Amniotic stem cell (primary cell): Measurements from ENCODE around the gene ALLC.
"Not testable (repeated sequence)": the region's sequence is repeated elsewhere in the genome, so short reads cannot be mapped to it uniquely, and the experiment has no call there.

Experiments
- DNase-seq: peaks from one replicate; lab custom pipeline; 2025; lab: John Stamatoyannopoulos, UW

Gene ALLC

DNA sequence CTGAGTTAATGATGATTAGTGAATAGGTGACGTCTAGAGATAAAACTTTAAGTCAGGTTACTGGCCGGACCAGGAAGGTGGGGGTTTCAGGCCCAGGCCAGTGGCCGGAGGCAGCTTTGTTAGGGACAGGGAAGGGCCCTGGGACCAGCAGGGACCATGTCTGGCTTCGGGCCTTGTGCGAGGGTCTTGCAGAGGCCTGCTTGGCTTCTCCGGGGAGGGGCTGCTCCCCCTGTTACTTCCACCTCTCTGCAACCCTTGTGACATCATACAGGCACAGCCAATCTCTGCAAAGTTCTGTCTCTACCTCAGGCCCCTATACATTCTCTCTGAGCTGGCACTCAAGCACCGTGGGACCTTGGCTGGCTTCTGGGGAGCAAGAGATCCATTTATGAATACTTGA, at the start of gene ALLC:
Gene ALLC, plus strand, starts transcription at position 320 of the 400 bp plus-strand sequence. CDS start 12,958 bp downstream, outside the sequence.
- no peak for DNase-seq

DNA sequence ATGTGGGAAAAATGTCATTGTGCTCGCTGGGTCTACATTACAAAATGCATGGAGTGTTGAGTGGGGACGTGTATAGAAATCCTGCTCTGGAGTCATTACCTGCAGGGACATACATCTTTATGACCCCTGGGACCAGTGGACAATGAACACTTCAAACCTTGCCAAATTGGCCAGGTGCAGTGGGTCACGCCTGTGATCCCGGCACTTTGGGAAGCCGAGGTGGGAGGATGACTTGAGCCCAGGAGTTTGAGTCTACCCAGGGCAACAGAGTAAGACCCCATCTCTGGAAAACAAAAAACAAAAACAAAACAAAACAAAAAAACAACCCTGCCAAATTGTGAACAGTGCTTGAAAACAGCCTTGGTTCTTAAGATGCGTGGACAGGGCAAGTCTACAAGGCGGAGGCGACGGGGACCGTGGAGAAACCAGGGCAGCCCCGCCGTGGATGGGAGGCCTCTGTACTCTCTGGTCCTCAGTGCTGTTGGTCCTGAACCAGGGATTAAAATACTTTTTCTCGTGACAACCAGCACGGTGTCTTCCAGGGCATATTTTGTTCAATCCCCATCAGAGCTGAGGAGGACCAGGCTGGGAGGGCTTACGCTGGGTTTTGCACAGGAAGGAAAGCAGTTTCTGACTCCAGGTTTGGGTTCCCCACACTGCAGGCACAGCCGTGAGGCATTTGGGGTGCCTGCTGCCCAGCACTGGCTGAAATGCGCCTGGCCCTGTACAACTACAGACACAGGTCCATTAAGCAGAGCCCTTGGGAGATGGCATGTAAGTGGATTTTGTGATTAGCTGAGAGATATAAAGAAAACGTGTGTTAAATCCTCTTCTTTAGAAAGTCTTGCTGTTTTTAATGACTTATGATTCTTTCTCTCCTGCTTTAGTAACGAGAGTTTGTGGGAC, 49.4 kb upstream of the ALLC start:
- DNase-seq = no peak

DNA sequence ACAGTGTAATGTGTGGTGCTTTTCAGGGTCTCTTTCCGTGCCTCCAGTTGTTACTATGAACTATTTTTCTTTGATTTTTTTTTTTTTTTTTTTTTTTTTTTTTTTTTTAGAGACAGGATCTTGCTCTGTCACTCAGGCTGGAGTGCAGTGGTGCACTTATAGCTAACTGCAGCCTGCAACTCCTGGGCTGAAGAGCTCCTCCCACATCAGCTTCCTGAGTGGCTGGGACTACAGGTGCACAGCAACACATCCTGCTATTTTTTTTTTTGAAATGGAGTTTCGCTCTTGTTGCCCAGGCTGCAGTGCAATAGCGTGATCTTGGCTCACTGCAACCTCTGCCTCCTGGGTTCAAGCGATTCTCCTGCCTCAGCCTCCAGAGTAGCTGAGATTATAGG, 48.7 kb upstream of the ALLC start:
- DNase-seq = not testable (repeated sequence)

DNA sequence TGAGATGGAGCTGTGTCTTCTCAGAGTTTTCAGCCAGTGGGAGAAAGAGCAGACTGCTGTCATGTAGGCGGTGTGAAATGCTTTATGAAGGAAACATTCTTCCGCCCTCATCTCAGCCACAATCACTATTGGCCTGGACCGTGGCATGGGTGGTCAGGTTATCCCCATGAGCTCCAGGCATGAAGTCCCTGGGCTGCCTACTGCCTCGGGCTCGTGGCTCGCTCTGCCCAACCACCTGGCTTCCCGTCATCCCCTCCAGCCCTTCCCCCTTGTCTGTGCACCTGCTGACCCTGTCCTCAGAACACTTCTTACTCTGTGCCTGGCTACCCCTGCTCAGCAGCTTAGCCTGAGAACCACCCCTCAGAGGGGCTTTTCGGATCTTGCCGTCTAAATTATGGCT, 47.6 kb upstream of the ALLC start:
- DNase-seq = no peak

DNA sequence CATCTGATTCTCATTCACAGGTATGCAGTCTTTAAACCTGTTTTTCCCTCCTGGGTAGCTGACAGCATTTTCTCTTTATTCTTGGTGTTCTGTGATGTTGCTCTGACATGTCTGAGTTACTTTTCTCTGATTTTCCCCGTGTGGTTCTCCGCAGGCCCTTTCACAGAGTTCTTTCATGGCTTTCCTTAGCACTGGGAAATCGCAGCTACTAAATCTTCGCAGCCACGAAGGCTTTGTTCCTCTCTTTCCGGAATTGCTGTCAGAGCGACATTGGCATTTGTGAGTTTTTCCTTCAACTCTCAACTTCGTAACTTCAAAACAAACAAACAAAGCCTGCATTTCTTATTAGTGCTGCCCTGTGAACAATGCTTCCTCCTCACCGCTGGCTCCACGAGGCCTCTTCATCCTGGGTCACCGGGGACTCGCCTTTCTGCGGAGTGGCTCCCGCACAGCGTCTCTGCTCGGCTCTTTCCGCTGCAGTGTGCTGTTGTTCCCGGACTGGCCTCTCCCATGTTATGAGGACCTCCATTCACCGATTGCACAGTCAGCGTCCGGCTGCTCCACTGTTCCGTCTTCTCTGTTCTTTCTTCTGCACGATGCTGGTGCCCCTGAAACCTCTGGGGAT, 47.0 kb upstream of the ALLC start:
- no peak for DNase-seq

DNA sequence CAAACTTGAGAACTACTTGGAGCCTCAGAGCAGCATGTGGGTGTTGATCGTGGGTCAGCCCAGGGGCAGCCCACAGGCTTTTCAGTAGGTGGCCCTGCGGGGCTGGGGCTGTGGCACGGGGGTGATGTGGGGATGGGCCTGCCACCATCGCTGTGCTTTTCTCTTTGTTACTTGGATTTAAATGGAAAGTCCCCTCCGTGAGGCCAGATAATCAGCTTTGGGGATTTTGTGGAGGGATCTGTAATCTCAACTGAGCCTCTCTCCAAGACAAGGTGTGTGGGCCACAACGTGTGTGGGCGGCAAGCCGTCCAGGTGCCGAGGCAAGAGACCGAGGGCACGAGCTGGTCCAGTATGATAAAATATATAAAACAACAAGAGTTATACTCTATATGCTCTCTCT, 46.4 kb upstream of the ALLC start:
- DNase-seq = no peak

DNA sequence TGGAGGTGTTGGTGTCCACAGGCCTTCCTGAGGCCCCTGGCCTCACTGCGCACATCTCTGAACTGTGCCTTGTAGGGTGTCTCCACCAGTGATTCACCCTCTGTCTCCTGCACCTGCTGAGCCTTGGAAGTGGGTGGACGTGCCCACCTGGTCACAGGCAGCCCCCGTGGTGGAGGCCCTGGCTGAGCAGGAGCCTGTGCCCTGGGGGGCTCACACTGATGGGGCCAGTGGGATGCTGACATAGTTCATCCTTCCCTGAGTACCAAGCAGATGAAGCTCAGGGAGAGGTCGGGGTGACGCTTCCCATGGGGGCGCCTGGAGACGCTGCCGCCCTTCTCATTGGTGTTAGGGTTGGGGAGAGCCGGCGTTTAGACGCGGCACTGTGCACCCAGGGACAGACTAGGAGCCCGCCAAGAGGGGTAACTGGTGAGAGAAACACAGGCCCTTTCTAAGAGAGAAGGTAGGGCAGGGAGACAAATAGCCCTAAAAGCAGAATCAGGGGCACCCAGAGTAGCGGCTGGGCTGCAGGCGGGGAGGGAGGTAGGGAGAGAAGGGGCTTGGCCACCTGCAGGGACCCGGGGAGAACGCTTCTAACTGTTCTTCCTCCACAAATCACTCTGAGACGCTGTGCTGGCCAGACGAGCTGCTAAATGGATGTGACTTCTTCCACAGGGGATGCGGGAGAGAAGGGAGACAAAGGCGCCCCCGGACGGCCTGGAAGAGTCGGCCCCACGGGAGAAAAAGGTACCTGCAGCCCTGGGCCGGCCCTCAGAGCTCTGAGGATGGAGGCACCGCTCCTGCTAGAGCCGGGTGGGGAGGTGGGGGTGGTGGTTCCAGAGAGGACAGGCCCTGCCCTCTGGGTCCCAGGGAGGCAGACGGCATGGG, 45.1 kb upstream of the ALLC start:
- no peak for DNase-seq

DNA sequence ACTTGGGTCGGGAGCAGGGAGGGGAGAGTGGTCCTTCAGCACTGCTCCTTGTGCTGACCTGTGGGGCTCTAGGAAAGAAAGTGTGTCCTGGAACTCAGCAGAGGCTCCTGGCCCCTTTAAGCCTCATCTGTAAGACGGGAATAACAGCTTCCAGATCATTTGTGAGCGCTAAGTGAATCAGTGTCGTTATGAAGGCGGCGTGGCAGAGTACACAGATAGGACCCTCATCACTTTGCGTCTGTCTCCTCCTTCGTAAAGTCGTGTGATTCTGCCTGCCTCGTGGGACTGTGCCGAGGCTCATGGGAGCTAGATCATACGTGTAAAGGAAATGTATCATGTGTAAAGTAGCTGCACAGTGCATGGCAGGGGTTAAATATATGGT, 44.5 kb upstream of the ALLC start:
- DNase-seq = no peak

DNA sequence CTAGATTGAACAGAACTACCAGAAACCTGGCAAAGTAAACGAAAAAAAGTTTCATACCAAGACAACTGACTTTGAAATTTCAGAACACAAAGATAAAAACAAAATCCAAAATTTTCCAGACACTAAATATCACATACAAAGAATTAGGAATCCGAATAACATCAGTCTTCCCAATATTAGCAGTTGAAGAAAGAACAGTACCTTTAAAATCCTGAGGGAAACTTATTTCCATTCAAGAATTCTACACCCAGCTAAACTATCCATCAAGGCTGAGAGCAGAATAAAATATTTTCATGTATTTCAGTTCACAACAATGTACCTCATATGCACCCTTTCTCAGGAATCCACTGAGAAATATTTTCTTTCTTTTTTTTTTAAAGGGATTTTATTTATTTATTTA, 43.3 kb upstream of the ALLC start:
- DNase-seq = not testable (repeated sequence)

DNA sequence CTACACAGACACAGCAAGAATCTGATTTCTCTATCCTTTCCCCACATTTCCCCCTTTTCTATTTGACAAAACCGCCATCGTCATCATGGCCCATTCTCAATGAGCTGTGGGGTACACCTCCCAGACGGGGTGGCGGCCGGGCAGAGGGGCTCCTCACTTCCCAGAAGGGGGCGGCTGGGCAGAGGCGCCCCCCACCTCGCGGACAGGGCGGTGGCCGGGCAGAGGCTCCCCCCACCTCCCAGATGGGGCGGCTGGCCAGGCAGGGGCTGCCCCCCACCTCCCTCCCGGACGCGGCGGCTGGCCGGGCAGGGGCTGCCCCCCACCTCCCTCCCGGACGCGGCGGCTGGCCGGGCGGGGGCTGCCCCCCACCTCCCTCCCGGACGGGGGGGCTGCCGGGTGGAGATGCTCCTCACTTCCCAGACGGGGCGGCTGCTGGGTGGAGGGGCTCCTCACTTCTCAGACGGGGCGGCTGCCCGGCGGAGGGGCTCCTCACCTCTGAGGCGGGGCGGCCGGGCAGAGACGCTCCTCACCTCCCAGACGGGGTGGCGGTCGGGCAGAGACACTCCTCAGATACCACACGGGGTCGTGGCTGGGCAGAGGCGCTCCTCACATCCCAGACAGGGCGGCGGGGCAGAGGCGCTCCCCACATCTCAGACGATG, 42.3 kb upstream of the ALLC start:
- DNase-seq = not testable (repeated sequence)

DNA sequence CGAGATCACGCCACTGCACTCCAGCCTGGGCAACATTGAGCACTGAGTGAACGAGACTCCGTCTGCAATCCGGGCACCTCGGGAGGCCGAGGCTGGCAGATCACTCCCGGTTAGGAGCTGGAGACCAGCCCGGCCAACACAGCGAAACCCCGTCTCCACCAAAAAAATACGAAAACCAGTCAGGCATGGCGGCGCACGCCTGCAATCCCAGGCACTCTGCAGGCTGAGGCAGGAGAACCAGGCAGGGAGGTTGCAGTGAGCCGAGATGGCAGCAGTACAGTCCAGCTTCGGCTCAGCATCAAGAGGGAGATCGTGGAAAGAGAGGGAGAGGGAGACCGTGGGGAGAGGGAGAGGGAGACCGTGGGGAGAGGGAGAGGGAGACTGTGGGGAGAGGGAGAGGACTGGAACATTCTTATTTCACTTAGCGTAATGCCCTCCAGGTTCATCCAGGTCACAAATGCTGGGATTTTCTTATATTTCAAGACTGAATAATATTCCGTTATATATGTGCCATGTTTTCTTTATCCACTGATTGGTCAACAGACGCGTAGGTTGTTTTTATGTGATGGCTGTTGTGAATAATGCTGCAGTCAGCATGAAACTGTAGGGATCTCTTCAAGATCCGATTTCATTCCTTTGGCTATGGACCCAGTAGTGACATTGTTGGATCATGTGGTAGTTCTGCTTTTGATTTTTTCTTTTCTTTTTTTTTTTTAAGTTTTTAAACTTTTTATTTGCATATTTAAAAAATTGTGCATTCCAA, 41.4 kb upstream of the ALLC start:
- DNase-seq = not testable (repeated sequence)

DNA sequence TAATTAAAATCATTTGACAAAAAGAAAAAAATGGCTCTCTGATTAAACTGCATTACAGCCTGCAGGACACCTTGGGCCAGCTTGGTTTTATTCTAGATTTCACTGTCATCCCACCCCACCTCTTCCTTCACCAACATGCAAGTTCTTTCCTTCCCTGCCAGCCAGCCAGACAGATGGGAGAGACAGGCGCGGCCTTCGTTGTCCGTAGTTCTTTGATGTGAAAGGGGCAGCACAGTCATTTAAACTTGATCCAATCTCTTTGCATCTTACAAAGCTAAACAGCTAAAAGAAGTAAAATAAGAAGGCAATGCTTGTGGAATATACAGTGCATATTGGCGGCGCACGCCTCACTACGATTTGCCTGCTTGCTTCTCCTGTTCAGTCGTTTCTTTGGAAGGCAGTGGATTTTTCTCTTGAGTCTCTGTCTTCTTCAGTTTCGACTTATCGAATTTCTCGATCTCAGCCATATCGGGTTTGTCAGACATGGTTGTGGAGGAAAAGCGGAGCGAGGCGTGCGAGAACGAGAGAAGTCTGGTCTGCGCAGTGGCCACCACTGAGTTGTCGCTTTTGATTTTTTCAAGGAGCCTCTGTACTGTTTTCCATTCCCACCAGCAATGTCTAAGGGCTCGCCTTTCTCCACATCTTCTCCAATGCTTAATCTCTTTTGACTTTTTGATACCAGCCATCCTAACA, 40.7 kb upstream of the ALLC start:
- no peak for DNase-seq

DNA sequence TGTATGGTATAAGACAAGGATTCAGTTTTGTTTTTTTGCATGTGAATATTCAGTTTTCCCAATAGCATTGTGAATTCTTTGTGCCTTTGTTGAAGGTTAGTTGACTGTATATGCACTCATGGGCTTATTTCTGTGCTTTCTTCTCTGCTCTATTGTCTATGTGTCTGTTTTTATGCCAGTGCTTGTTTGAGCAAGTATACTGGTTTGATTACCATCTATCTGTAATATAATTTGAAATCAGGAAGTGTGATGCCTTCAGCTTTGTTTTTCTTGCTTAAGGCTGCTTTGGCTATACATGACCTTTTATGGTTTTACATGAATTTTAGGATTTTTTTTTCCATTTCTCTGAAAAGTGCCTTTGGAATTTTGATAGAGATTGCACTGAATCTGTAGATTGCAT, 39.6 kb upstream of the ALLC start:
- DNase-seq = no peak

DNA sequence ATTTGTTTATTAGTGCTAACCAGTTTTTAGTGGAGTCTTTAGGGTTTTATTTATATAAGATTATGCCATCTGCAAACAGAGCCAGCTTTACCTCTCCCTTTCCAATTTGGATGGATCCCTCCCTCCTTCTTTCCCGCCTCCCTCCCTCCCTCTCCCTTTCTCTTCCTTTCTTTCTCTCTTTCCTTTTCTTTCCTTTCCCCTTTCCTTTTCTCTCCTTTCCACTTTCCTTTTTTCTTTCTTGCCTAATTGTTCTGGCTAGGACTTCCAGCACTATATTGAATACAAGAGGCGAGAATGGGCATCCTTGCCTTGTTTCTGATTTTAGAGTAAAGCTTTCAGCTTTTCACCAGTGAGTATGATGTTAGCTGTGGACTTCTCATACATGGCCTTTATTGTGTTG, 39.0 kb upstream of the ALLC start:
- no peak for DNase-seq

DNA sequence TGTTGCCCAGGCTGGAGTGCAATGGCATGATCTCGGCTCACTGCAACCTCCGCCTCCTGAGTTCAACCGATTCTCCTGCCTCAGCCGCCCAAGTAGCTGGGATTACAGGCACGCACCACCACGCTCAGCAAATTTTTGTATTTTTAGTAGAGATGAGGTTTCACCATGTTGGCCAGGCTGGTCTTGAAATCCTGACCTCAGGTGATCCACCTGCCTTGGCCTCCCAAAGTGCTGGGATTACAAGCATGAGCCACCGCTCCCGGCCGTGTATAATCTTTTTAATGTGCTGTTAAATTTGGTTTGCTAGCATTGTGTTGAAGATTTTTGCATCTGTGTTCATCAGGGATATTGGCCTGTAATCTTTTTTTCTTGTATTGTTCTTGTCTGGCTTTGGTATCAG, 38.3 kb upstream of the ALLC start:
- DNase-seq = not testable (repeated sequence)

DNA sequence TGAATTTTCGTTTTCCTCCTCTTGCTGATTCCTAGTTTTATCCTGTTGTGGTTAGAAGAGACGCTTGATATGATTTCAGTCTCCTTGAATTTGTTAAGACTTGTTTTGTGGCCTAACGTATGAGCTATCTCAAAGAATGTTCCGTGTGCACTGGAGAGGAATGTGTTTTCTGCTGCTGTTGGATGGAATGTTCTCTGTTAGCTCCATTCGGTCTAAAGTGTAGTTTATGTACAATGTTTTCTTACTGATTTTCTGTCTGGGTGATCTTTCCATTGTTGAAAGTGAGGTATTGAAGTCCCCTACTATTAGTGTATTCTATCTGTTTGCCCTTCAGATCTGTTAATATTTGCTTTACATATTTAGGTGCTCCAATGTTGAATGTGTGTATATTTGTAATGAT, 37.2 kb upstream of the ALLC start:
- DNase-seq = no peak

DNA sequence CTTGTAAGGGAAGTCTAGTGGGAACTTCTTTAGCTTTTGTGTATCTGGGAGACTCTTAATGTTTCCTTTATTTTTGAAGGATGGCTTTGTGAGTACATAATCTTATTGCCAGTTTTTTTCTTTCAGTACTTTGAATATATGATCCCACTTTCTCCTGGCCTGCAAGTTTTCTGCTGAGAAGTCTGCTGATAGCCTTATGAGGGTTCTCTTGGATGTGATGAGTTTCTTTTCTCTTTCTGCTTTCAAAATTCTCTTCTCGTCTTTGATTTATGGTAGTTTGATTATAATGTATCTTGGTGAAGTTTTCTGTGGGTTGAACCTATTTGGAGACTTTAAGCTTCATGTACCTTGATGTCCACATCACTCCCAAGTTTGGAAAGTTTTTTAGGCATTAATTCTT, 35.0 kb upstream of the ALLC start:
- DNase-seq = no peak

DNA sequence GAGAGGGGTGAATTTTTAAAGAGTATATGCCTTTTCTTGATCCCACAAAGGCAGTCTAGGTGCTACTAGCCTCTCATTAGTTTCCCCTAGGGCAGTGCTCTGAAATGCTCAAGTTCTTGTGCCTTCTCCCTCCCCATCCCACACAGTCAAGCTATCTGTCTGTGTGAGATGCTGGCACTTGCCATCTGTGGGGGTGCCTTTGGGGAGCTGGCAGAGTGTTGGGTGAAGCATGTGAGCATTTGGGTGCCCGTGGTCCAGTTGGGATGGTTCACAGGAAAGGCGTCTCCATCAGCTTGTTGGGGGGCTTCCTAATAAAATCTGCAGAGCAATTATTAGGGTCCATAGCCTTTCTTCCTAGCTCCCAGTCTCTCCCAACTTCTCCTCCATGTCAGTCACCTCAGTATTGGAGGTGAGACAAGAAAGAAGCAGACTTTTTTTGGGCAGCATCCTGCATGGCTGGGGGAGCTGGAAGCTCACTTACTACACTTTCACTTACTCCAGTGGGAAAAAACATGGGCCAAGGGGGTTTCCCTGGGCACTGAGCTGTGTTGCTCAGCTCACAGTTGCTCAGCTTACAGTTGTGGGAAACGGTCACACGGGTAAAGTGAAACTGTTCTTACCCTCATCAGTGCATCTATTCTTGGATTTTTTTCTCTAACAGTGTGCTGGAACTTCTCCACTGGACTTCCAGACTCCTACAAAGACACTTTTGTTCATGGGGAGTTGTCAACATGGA, 33.8 kb upstream of the ALLC start:
- DNase-seq = no peak

DNA sequence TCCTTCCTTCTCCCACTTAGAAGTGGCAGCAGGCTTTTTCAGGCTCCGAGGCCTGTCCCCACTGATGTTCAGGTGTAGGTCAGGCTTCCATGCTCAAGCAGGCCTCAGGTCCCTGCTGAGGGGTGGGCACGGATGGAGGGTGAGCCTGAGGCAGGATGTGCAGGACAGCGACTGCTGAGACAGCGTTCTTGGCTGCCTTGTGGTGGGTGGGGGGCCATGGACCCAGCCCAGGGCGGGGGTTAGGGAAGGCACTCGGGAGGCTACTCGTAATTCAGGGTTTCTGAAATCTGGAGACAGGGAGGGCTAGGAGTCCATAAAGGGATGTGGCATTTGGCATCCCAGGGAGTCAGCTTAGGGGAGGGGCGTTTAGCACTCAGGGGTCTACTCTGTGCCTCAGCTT, 32.8 kb upstream of the ALLC start:
- DNase-seq = no peak
